HG03025 (cell line): ENCODE data around the gene UGCG.

Source experiments
- ATAC-seq: cut with Tn5 transposase; IDR thresholded peaks from one replicate; pipeline ENCODE4 v1.9.1; 2021; ENCODE audit warnings: mild to moderate bottlenecking, moderate library complexity; ENCODE audit not compliant: unreplicated experiment, low FRiP score

UGCG gene

DNA sequence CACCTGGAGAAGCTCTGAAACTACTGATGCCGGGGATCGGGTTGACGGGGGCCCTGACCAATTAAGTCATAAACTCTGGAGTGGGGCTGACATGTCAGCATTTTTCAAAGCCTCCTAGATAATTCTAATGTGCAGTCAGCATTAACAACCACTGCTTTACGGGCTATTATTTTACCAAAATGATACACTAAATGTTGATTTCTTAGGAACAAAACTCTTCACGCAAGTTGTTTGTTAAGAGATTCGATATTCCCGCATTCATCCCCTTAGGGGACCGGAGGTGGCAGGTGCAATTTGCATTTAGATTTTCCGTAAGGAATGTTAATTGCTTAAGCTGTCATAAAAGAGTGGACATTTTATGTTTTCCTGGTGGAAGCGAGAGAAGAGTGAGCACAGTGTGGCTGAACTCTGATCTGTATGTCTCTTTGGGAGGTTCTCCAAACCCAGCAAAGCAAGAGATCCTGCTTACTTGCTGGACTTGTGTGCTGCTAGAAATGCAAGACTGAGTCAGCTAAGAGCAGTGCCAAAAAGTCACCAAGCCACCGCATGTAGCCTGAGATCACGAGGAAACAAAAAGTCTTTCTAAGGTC, 77.6 kb downstream of the UGCG start:
- no peak for ATAC-seq

- ATAC-seq: no peak
Measured at GRCh38 chr9:111975709-111976108, 79.1 kb downstream of the UGCG start.

DNA sequence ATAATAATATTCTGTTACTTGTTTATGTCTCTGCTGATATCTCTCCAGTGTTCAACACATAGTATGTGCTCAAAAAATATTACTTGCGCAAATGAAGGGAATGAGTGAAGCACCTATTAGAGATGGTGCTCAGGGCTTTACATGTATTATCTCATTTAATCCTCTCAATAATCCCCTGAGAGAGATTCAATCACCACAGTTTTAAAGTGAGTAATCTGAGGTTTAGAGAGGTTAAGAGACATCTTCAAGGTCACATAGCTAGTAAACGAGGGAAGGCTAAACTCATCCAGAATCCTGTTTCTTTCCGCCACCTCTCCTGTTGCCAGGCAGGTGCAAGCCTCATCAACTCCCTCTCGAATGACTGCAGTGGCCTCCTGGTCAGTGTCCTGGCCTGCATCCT, 82.0 kb downstream of the UGCG start:
- no peak for ATAC-seq

GRCh38 chr9:111979561-111979960, 82.9 kb downstream of the UGCG start:
- ATAC-seq: no peak

DNA sequence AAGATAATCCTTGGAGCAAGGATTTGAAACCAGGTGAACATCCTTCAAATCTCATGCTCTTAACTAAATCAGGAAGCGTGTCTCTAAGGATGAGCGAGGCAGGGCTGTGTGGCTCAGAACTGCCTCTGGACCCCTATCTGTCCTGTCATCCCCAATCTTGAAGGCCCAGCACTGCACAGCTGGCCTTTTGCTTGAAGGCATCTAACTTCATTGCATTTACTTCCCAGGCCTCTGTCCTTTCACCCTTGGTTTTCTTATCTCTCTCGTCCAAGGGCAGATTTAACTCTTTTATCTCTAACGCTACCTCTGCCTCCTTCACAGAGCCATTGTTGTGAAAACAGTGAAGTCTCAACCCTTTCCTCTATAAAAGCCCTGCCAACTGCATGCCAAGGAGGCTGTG, 83.8 kb downstream of the UGCG start:
- ATAC-seq: no peak

- ATAC-seq: peak; percentile 58
Measured at GRCh38 chr9:111983484-111983908, 86.9 kb downstream of the UGCG start.

DNA sequence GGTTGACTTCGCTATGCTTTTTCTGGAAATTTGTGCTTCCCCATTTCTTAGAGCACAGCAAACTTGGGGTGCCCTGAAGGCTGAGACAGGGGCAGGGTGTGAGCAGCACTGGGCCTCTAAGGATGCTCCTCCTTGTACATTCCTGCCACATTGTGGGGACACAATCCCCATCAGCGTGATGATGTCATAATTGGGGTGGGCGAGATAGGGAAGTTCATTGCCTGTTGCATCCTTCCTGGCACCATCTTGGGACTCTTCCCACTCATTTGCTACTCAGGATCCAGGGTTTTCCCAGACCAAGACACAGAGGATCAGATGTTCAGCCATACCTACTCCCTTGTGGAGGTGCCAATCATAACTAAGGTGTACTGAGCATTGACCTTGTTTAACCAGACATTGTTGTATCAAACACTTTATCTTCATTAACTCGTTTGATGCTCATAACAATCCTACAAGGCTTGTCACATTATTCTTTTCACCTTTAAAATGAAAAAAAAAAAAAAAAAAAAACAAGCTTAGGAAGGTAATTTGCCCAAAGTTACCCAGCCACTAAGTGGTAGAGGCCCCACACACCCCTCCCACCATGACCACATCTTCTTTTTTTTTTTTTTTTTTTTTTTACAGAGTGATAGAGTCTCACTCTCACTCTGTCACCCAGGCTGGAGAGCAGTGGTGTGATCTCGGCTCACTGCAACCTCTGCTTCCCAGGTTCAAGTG, 87.6 kb downstream of the UGCG start:
- ATAC-seq: no peak
